Activated naive CD8-positive, alpha-beta T cell treated with anti-CD3 and anti-CD28 coated beads for 36 hours (primary cell): ENCODE measurements around the gene CCDC80. TPM values are rescaled to one million over a fixed set of nuclear protein-coding genes. Genes with fewer than 3 reads are reported as not detected.

Experiments
- DNase-seq: peaks from one replicate; pipeline ENCODE4 v3.0.0; 2021
- H3K27ac Mint-ChIP-seq: one replicate; pipeline ENCODE4 v1.8.0; 2022; ENCODE audit warnings: mild to moderate bottlenecking, moderate library complexity, mixed read lengths
- H3K27me3 Mint-ChIP-seq: one replicate; pipeline ENCODE4 v1.8.0; 2022; ENCODE audit warnings: mild to moderate bottlenecking, mixed read lengths
- H3K36me3 Mint-ChIP-seq: one replicate; pipeline ENCODE4 v1.8.0; 2021; ENCODE audit warnings: mild to moderate bottlenecking, mixed read lengths
- H3K4me1 Mint-ChIP-seq: one replicate; pipeline ENCODE4 v1.8.0; 2021; ENCODE audit warnings: mixed read lengths
- H3K4me3 Mint-ChIP-seq: one replicate; pipeline ENCODE4 v1.8.0; 2022; ENCODE audit warnings: mild to moderate bottlenecking, moderate library complexity, mixed read lengths
- H3K9me3 Mint-ChIP-seq: one replicate; pipeline ENCODE4 v1.8.0; 2022; ENCODE audit warnings: mixed read lengths
- total RNA-seq, 2 experiments: library from RNA; stranded (reverse); gene quantifications; one replicate each; pipeline ENCODE4 v1.2.3, GENCODE V29; 2021

Gene CCDC80
- total RNA-seq, 2 experiments from 2014 or later: not detected

DNA sequence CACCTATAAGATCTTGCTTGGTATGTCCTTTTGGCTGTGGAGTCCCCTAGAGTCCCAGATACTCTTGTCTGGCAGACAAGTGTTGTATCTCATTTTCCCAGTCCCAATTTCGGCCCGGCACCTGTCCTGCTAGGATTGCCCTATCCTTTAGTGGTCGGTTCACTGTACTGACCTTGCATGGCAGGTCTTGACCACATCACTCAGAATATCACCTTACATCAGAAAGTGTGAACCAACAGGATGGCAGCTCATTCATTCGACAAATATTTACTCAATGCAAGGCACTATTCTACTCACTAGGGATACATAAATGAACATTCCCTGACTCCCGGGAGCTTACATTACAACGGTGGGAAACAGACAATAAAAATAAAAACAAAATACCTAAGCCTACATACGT, 5.7 kb upstream of the CCDC80 start:
- Mint-ChIP-seq H3K9me3 (no peaks in the 10 kb centered on the region), H3K36me3 (no peaks in the 10 kb centered on the region), H3K4me3 (no peak overlapping the region)

DNA sequence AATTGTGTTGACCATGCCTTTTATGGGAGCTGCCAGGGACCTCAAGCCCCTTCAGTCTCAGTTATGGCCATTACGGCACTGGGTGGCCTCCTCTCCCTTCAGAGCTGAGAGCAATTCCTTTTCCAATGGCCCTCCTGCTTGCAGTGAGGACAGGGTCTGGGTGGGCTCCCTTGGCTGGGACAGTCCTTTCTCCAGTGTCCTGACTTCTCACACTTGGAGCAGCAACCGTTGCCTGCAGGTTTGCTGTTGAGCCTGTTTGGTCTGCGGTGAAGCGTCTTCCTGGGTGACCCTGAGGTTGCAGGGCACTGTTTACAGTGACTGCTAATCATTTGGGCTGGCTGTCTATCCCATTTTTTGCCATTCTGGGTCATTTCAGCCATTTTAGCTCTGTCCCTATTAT, 3.5 kb upstream of the CCDC80 start:
- Mint-ChIP-seq H3K36me3 (no peaks in the 10 kb centered on the region), H3K27me3 (peaks cover 10% of the 10 kb centered on the region), H3K4me1 (peaks cover 25% of the 10 kb centered on the region), H3K27ac (no peak overlapping the region), H3K9me3 (no peaks in the 10 kb centered on the region), H3K4me3 (no peak overlapping the region)
- DNase-seq: no peak

More for the DNA sequence above, 5.7 kb upstream of the CCDC80 start:
- H3K4me1 Mint-ChIP-seq: peaks cover 28% of the 10 kb centered on the region
- H3K27ac Mint-ChIP-seq: no peak overlapping the region
- no peak for DNase-seq
- peaks cover 10% of the 10 kb centered on the region for H3K27me3 Mint-ChIP-seq

DNA sequence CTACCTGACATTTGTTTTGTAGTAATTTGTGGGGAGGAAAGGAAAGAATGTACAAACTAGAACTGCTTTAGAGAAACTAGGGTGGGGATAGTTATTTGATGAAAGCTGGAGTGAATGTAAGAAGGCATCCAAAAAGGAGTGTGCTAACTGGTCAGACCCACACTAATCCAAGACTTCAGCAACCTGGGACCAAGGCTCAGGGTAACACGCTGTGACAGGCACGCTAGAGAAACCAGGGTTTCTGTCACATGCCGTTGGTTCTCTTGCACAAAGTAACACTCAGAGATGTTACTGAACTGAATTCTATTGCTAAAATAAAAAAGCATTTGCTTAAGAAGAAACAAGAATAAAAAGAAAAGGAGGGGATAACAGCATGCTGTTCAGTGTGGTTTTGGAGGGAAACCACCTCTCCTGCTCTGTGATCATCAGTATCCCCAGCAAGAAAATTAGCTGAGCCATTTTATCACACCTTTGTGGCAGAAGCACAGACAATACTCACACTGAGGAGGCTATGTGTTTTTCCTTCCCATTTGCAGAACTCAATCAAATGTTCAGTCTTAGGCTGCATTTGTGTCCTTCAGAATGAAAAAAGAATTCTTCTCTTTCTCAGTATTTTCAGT, 2.8 kb upstream of the CCDC80 start:
- Mint-ChIP-seq H3K27ac (no peak overlapping the region), H3K27me3 (peaks cover 10% of the 10 kb centered on the region), H3K4me1 (peaks cover 18% of the 10 kb centered on the region), H3K9me3 (no peaks in the 10 kb centered on the region), H3K36me3 (no peaks in the 10 kb centered on the region), H3K4me3 (peak overlapping the region; percentile 5)
- no peak for DNase-seq

DNA sequence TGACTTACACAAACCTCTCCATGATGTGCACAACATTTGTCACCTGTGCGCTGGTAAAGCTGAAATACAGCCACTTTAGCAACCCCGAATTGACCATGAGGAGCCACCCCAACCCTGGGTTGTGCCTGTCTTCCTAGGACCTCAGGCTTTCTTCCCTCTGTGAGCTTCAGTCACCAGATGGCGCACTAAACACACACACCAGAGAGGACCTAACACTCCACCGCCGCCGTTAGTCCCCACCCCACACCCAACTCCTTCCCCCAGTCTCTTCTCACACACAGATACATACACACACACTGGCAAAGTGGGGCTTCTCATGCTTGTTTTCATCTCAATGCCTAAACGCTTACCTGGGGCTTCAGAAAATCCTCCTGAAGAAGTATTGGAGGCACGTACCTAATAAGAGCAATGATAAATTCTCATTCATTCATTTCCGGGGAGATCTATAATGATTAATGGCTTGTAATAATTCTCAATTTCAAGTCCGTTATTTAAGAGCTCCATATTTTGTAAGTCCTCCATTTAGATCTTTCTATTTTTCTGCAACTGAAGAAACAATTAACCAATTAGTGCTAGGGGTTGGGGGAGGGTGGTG, 2.1 kb upstream of the CCDC80 start:
- Mint-ChIP-seq H3K4me3 (peak overlapping the region; percentile 64), H3K4me1 (peaks cover 15% of the 10 kb centered on the region), H3K9me3 (no peaks in the 10 kb centered on the region), H3K36me3 (no peaks in the 10 kb centered on the region), H3K27me3 (peaks cover 10% of the 10 kb centered on the region), H3K27ac (no peak overlapping the region)
- peak; percentile 76 for DNase-seq

DNA sequence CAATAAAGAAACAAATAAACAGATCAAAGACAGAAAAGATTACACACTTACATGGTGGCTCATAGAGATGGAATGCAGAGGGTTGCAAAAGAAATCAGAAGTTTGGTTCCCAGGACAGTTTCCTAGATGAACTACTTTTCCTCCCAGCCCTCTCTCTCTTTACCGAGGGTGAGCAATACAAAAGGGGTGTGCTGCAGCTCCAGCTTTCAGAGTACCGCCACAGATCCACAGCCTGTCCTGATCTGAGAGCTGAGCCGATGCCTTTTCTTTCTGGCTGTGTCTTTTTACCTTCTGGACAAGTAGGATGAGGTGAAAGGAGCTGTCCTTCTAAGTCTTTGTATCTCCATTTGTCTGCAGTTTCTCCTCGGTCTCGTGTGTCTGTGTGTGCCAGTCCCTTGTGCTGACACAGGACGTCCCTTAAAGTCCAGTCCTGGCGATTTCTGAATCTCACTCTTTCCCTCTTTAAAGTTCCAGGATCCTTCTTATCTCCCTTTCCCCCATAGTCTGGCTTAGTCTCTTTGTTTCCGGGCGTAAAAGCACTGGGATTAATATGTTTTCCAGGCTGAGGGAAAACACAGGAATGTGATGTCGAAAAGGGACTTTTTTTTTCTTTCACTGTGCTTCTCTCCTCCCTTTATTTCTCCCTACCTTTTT, 540 bp downstream of the CCDC80 start:
- Mint-ChIP-seq H3K4me3 (no peak overlapping the region), H3K27ac (no peak overlapping the region), H3K27me3 (no peaks in the 10 kb centered on the region), H3K9me3 (no peaks in the 10 kb centered on the region), H3K36me3 (no peaks in the 10 kb centered on the region), H3K4me1 (peaks cover 17% of the 10 kb centered on the region)
- no peak for DNase-seq

DNA sequence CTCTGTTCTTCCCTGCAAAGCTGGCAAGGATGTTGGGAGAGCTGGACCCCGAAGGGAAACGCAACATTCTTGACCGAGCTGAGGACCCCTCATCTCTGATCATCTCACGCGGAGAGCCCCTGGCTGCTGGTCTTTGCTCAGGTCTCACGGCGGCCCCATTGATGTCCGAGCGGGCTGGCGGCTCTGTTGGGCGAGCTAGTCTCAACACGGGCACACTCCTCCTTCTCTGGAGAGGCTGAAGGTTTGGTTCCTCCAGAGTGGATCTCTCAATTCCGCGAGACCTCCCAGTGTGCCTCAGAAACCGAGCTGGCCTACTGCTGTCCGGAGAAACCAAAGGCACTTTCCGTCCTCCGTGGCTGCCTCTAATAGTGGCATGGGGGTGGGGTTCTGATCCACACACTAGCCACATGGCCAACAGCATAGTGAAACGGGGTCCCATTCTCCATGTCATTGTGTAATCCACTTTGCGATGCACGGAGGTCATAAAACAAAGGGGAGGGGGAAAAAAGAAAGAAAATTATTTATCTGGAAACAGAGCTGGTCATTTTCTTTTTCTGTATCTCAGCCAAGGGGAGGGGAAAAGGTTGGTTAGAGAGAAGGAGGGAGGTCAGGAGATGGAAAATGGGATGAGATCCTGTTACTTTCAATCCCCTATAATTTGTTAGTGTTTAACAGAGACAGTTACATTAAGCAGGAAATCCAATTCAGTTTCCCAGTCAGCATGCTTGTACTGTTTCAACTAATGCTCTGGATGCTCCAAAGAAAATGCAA, 1.3 kb downstream of the CCDC80 start:
- Mint-ChIP-seq H3K4me1 (peaks cover 21% of the 10 kb centered on the region), H3K9me3 (no peaks in the 10 kb centered on the region), H3K4me3 (no peak overlapping the region), H3K36me3 (no peaks in the 10 kb centered on the region), H3K27ac (no peak overlapping the region), H3K27me3 (no peaks in the 10 kb centered on the region)
- DNase-seq: no peak

DNA sequence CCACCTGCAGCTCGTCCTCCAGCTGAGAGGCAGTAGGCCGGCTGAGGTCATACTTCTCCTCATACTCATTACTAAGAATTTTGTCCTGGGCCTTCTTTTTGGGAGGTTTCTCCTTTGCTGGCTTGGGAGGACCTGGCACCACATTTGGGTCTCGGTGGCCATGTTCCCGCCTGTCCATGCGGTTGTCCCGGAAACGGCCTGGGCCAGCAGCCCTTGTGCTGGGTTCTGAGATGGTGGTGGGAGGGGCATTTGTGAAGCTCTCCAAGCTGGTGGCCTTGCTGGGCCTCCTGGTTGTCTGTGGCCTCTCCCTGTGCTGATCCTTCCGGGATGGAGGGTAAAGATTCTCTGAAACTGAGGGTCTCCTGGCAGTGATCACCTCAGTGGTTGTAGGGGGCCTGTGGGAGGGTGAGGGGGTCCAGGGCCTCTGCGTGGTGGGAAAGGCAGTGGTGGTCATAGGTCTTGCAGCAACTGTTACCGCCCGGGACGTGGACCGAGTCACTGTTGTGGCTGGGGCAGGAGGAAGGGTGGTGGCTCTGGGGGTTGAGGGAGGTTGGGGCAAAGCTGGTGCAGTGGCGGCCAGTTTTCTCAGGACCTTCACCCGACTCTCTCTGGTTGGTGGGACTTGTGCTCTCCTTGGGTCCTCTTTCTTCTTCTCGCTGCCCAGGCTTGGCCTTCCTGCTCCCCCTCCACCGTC, 2.5 kb downstream of the CCDC80 start:
- Mint-ChIP-seq H3K36me3 (no peaks in the 10 kb centered on the region), H3K9me3 (no peaks in the 10 kb centered on the region), H3K27ac (no peak overlapping the region), H3K4me3 (no peak overlapping the region), H3K4me1 (peaks cover 15% of the 10 kb centered on the region), H3K27me3 (no peaks in the 10 kb centered on the region)
- DNase-seq: no peak

DNA sequence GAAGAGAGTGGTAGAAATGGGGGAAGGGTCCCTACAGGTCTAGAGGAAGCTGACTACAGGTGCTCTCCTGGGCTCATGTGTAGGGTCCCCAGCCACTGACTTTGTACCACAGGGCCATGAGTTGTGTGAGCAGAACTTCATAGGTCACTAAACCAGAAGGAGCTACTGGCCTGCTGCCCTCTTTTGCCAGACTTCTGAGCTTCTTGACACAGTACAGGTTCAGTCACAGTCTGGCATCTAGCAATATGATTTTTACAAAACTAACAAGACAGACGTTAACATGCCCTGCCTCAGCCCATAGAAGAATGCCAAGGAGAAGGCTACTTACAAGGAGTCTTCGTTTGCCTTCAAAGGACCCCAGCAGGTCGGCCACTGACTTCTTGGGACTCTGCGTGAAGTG, 3.2 kb downstream of the CCDC80 start:
- H3K4me3 Mint-ChIP-seq: no peak overlapping the region
- H3K27me3 Mint-ChIP-seq: no peaks in the 10 kb centered on the region
- no peak overlapping the region for H3K27ac Mint-ChIP-seq
- no peak for DNase-seq
- peaks cover 7% of the 10 kb centered on the region for H3K4me1 Mint-ChIP-seq
- H3K36me3 Mint-ChIP-seq: no peaks in the 10 kb centered on the region
- no peaks in the 10 kb centered on the region for H3K9me3 Mint-ChIP-seq

DNA sequence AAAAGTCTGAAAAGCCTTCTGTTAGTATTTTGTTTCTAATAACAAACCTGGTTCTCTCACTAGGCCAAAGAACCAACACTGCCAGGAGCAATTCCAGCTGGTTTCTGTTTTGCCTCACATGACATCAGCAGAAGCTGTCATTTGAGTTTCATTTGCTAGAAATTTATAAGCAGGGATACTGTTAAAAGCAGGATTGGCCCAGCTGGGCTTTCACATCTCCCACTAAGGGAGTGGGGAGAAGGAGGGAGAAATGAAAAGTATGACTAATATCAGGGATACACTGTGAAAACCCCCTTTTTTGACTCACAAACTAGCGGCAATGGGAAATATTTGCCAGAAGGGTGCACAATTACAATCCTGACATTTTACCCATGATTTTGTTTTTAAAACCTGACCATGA, 5.3 kb downstream of the CCDC80 start:
- Mint-ChIP-seq H3K4me1 (peaks cover 7% of the 10 kb centered on the region), H3K4me3 (no peak overlapping the region), H3K36me3 (no peaks in the 10 kb centered on the region), H3K27me3 (no peaks in the 10 kb centered on the region), H3K27ac (no peak overlapping the region), H3K9me3 (no peaks in the 10 kb centered on the region)
- DNase-seq: no peak

DNA sequence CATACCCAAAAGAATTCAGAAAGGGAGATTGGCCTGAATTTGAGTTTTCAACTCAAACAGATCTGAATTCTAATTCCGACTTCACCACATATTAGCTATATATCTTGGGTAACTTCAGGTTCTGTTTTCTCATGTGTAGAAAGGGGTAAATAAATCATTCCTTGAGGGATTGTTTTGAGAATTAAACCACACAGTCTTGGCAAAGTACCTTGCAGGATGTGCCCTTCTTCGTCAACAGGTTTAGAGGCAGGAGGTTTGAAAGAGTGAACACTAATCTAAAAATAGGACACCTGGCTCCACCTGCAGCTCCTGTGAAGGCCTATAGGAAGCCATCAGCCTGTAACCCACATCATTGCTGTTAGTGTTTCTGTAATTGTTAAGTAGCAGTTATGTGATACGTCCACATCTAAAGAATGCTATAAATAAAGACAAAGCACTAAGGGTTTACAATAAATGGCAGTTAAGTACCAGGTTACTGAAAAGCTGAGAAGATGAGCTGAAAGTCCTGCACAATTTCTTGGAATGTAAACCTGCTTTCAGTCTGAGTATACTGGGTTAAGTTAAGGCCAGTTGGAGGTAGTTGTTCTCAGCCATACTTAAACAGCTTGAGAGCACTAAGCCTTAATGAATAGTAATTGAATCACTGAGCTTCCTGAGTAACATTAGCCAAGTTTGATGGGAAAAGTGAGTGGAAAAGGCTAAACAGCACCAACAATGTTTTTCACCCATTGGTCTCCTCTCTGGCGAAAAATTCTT, 6.0 kb downstream of the CCDC80 start:
- Mint-ChIP-seq H3K27me3 (no peaks in the 10 kb centered on the region), H3K36me3 (no peaks in the 10 kb centered on the region), H3K9me3 (no peaks in the 10 kb centered on the region), H3K27ac (no peak overlapping the region), H3K4me3 (no peak overlapping the region), H3K4me1 (peaks cover 7% of the 10 kb centered on the region)
- no peak for DNase-seq

DNA sequence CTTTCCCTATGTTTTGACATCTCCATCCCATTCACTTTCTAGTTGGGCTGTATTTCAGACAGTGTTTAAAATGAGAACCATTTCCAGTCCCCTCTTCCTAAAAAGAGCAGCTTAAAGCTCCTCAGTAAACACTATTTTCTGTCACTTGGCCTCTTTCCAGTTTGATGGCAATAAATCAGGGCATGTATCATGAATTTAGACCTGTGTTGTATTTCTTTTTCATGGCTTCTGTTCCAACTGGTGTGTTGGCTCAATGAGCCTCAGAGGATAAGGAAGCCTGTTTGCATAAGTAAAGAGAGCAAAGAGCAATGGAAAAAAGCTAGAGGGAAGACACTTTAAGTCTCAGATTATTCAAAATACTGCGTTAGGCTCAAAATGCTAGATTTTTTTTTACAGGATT, 7.2 kb downstream of the CCDC80 start:
- Mint-ChIP-seq H3K4me1 (peaks cover 10% of the 10 kb centered on the region), H3K27ac (no peak overlapping the region), H3K36me3 (no peaks in the 10 kb centered on the region), H3K4me3 (no peak overlapping the region), H3K9me3 (no peaks in the 10 kb centered on the region), H3K27me3 (no peaks in the 10 kb centered on the region)
- DNase-seq: no peak

DNA sequence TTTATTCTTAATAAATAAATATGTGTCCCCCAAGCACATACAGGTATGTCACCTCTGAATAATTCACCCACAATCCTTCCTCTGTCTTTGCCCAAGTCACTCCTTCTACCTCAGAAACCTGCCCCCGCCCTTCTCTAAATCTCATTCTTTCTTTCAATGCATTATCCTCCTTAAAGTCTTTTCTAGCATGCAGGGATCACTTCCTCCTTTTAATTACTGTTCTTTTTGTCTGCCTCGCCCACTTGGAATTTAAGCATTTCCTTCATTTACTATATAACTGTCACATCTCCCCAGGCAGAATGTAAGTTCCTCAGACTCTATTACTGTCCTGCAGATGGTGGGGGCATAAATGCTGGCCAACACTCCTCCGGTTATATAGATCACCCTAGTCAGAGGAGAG, 7.8 kb downstream of the CCDC80 start:
- Mint-ChIP-seq H3K9me3 (no peaks in the 10 kb centered on the region), H3K36me3 (no peaks in the 10 kb centered on the region), H3K4me1 (peaks cover 10% of the 10 kb centered on the region), H3K27ac (no peak overlapping the region), H3K27me3 (no peaks in the 10 kb centered on the region), H3K4me3 (no peak overlapping the region)
- no peak for DNase-seq

DNA sequence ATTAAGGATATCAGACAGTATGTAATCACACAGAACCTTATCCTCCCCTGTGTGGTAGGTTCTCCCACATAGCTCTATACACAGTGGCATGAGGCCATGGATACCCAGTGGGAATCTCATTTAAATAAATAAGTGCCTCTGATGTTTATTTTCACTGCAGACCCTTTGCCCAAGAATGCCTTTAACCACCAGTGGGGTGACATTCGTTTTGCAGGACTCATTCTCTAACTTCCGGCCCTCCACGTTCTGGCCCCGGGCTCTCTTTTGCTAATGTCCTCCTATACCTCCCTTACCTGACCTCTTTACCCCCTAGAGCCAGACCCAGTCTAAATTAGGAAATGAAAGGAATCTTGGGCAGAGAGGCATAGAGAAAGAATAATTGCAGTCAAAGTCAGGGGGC, 8.3 kb downstream of the CCDC80 start:
- Mint-ChIP-seq H3K9me3 (no peaks in the 10 kb centered on the region), H3K27ac (no peak overlapping the region), H3K4me3 (no peak overlapping the region), H3K36me3 (no peaks in the 10 kb centered on the region), H3K27me3 (no peaks in the 10 kb centered on the region), H3K4me1 (peaks cover 10% of the 10 kb centered on the region)
- DNase-seq: no peak

DNA sequence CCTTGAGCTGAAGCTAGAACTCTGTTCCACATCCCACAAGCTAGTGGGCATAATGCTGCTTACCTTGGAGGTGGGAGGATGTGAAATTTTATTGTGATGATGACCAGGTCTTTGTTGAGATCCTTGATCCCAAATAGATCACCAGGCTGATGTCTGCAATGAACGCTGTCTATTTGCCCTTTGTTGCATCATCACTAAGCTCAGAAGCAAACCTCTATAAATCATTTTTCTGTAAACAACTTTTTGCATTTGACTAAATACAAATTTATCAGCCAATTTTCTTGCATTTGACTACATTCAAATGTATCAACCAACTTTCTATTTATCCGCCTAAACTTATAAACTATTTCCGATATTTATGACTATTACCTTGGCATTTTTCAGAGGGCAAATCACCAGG, 9.7 kb downstream of the CCDC80 start:
- DNase-seq: no peak
- Mint-ChIP-seq H3K27me3 (no peaks in the 10 kb centered on the region), H3K4me1 (peaks cover 10% of the 10 kb centered on the region), H3K4me3 (no peak overlapping the region), H3K9me3 (no peaks in the 10 kb centered on the region), H3K36me3 (no peaks in the 10 kb centered on the region), H3K27ac (no peak overlapping the region)
